ENCODE measurements around the gene AFF3.
"Not testable (repeated sequence)": the region's sequence is repeated elsewhere in the genome, so short reads cannot be mapped to it uniquely, and the experiment has no call there.

Gene AFF3

DNA sequence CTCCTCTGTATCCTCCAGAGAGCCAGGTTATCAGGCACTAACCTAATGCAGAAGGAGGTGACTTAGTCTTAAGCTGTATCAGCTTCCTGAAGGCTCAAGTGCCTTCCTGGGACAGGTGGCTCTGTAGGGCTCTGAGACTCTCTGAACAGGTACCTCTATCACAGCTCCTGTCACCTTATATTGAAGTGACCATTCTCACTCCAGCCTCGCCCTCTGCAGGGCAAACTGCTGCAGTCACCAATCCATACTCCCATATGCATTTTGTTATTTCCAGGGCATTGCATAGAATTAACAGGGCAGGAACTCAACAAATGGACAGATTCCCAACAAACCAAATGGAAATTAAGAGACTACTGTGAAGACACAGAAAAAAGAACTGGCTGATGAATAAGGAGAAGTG is 449.6 kb downstream of the AFF3 start:
- DNase-seq: no peak

DNA sequence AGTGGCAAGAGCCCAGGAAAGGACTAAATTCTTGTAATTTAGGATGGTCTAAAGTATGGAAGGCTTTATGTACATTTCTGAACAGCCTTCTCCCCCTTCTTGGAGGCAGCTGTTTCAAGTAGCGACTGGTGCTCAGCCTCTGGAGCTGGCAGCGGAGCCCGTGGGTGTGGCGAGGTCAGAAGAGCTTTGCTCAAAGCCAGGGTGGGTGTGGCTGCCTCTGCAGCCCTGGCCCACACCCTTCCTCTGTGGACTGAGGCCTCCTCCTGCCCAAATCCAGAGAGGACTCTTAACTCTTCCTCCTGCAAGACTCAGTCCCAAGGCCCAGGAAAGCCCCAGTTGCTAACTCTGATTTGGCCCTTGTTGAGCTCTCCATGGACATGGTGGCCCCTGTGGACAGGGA is 450.5 kb downstream of the AFF3 start:
- no peak for DNase-seq

DNA sequence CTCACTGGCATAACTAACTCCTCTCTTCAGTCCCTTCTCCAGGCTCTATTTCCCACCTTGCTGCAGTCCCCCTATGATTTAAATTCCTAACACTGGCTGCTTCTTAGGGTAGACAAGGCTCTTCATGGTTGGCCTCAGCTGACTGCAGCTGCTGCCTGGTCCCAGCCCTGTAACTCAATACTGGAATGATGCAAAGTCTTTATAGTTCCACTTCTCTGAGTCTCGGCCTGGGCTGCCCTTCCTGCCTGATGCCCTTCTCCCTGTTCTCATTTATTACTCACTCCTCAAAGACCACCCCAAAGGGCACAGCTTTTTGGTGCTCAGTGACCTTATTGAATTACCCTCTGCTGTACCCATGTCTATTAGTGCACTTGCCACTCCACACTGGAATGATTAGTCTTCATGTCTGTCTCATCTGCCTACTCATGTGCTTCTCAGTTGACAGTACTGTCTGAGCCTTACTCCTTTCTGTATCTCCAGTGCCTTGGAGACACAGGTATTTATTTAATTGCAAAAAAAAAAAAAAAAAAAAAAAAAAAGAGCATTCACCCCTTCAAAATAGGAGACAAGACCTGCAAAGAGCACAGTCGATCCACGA is 453.1 kb downstream of the AFF3 start:
- no peak for DNase-seq

DNA sequence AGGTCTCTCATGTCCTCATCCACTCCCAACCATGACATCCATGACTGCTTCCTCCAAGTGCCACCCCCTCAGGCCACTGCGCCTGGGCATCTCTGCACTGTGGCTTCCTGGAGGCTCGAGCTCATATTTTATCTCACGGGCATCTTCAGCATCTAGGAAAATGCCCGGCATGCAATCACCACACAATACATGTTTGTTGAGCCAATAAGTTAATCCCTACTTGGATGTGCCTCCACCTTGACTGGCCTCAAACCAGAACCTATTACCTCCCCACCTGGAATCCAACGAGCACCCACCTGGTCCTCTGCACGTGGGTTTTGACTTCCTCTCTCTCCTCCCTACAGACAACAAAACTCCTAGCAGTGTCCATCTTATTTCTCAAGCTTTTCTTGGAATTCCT is 453.7 kb downstream of the AFF3 start:
- no peak for DNase-seq

DNA sequence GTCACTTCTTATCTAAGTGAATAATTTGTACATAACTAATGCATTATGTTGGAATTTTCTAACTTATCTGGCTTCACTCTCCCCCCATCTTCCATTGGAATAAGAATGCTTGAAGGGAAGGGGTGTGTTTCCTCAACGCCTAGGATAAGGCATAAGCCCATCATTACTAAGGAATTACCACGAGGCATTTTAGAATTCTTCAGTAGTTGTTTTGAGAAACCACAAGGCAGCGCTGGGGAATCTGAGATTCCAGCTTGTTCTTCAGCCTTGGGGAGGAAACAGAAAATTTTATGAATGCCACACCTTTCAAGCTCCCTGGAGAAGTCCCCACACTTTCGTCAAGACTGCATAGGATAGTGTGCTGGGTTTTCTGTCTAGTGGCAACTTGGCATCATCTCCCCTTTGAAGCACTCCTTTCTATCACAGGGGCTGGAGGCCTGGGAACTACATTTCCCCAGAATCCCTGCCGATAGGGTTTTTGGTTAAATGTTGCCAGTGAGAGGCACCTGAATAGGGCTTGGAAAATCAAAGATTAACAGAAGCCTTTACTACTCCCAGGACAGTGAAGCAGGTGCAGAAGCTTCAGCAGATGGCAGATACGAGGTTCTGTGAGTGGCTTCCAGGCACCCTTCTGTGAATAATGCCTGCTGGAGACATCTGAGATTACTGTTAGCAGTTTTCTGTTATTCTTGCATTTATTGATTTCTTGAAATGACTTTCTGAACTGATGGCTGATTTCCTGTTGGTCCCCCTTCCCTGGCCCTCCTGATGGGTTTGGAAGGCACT is 459.9 kb downstream of the AFF3 start:
- no peak for DNase-seq

DNA sequence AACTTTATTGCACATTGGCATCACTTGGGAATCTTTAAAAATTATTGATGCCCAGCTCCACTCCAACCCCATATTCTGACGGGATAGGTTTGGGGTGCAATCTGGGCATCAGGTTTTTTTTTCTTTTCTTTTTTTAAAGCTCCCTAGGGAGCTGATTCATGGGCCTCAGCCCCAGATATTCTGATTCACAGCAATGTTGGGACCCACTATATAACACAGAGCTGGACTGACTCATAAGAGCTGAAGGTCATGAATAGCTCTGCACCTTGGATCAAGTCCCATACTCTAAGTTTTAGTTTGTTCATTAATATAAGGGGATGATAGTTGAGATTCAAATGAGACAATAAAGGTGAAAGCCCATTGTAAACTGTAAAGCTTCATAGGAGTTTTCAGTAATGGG is 461.4 kb downstream of the AFF3 start:
- DNase-seq: no peak

DNA sequence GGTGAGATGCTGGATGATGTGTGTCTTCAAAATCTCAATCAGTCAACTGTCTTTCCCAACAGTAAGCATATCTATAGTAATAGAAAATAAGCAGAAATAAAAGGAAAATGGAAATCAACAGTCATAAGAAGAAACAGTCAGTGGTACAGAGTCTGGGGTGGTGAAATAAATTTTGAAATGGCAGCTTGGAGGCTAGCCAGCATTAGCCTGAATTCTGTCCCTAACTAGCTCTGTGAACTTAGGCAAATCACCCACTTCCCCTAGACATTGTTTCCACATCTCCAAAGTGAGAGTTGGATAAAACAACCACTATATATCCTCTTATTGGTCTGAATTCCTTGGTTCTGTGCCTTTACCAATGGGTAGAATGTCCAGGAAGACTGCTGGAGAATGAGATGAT is 462.9 kb downstream of the AFF3 start:
- DNase-seq: no peak

DNA sequence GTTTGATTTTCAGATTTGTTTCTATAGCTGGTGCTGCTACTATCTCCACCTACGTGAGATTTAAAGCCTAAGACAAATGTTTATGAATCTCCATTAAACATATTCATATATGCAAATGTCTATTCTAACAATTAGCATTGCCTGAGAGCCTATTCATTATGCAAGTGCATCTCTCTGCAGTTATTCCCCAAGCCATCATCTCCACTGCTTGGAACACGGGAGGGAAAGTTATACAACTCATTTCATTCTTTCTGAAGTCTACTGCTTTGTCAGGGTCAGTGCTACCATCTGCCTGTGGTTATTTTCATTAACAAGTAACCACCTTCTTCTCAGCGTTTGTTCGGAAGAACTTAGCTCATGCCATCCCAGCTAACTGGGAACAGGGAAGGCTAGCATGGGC is 463.8 kb downstream of the AFF3 start:
- no peak for DNase-seq

DNA sequence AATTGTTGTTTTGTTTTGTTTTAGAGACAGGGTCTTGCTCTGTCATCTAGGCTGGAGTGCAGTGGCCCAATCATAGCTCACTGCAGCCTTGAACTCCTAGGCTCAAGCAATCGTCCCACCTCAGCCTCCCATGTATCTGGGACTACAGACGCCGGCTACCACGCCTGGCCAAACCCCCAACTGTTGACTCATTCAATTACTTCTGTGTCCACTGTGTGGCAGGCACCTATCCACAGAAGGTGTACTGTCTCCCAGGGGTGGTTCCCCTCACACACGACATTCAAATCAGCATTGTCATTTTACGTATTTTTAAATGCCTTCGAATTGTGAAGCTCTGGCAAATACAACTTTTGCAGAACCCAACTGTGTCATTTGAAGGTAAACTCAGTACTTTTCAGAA is 464.6 kb downstream of the AFF3 start:
- DNase-seq: no peak

DNA sequence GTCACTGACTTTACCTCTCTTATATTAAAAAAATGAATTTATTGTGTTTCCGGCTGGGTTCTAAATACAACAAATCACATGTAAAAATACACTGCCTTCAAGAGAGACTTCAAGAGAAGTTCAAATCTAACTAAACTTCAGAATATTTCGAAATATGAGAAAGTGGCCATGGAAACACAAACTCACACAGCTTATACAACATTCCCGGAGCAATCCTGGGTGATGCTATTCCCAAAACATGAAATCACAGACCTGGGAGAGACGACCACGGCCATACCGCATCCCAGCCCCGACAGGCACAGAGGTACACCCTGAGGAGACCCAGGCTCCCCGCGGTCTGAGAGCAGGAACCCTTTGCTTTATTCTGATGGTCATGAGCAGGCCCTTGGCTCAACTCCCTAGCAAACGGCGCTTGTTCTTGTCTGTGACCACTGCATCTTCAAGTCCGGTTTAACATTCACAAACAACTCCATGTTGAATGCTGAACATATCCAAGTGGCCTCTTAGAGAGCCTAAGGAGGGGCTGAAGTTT is 467.2 kb downstream of the AFF3 start:
- DNase-seq: no peak

DNA sequence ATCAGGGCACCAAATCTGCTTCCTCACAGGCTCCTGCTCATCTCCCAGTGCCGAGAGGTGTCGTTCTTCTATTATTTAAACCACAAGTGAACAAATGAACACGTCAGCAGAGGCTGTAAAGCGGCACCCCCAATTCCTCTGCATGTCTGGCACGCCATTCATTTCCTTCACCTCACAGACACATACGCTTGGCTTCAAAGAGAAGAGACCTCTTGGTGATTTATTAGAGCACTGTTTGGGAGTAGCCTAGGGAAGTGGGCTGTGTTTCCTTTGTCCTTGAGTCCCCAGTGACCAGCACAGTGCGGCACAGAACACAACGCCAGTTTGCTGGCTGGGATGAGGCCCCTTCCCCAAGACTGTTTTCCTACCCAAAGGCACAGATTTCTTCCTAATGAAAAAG is 468.3 kb downstream of the AFF3 start:
- no peak for DNase-seq

DNA sequence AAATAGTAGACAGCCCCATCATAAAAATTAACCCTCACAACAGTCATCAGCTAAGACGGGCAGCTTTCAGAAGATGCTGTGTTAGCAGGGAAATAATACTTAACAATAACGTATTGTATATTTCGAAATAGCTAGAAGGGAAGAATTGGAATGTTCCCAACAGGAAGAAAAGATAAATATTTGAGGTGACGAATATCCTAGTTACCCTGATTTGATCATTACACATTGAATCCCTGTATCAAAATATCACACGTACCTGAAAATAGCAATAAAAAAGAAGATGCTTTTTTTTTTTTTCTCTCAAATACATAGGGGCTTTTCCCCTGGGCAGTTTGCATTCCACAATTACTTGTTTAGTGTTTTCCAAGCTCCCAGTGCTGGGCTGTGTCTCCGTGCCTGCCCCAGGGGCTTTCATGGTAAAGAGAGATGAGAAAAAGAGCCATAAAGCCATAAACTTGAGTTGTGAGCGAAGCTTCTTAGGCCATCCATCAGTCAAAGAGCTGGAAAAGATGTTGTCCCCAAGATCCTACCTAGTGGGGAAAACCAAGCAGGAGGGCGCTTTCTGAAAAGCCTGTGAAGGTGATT is 469.5 kb downstream of the AFF3 start:
- DNase-seq: no peak

DNA sequence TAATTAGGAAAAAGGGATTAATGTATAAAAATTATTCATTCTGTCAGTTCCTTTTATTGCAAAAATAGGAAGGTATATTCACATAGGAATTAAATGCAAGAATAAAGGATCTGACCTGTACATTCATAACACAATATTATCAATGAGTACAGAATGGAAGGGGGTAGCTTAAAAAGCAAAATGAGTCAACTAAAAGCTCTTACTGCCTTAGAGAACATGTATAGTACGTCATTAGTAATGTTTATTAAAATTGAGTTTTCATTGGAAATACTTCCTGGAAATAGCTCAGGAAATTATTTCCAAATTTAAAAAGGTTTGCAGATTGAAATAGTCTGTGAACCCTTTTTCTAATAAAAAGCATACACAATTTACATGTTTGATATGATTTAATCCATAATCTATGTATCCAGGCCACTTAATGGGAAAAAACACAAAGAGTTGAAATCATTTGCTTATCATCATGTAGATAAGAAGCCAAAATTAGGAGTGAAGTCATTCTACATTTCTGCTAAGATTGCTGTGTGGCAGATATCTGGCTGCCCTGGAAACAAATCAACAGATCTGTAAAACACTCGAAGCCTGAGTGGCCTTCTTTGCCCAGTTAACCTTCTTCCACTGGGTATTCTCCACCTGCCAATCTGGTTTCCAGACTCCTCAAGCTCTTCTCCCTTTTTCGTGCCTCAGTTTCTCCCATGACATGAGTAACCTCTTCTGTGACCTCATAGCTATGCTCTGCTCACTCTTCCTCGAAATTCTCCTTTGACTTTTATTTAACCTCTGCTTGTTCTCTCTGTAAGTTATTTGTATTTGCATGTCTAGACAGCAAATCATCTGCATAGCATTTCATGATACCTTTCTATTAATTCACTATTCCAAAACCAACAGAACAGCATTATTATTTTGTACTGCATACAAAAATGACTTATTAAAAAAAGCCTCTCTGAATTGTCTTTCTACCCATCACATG is 471.3 kb downstream of the AFF3 start:
- no peak for DNase-seq

DNA sequence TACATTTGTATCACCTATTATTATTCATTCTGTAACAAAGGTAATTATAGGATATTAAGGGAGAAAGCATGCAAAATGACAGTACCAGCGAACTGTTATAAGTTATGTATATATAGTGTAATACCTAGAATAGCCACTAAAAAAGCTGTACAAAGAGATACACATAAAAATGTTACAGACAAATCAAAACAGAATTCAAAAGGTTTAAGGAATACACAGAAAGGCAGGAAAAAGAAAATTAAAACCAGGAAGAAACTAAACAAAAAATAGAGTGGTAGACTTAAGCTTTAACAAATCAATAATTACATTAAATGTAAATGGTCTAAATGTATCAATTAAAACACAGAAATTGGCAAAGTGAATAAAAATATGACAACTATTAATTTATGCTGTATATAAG is 476.1 kb downstream of the AFF3 start:
- DNase-seq: no peak

DNA sequence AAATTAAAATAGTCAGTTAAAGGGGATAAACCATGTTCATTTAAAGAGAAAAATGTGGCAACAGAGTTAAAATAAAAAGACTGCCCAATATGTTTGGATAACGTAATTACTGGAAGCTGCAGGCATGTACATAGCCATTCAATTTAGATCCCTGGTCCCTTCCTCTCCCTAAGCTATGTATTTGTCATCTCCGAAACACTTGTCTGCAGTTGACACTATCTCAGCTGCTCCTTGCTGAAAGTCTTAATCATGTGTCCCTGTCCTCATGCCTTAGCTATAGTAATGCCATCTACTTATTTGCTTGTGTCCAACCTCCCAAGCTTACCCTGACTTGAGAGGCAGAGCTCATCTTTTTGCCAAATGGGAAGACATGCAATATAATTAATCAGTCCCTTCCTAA is 478.7 kb downstream of the AFF3 start:
- DNase-seq: no peak

DNA sequence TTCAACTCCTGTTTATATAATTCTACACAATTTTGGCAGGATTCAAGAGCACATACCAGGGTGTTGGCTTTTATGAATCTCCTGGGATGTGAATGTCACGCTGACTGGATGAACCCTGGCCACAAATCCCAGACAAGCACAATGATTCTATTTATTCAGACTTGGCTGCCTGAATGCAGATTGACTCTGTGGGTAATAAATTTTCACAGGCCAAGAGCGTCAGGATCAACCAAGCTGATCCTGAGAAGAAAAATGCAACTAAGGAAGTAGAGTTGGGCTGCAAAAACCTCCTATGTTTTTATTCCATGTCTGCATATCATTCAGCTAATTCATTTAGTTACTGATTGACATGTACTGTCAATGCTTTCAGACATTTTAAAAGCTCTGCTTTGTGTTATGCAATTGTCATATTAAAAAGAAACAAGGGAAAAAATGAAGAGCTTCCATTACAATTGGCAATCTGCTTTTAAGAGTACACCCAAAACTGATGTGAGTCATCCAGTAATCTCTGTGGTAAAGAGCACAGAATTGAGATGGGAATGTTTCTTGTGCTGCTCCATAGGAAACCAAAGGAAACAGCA is 479.5 kb downstream of the AFF3 start:
- no peak for DNase-seq

DNA sequence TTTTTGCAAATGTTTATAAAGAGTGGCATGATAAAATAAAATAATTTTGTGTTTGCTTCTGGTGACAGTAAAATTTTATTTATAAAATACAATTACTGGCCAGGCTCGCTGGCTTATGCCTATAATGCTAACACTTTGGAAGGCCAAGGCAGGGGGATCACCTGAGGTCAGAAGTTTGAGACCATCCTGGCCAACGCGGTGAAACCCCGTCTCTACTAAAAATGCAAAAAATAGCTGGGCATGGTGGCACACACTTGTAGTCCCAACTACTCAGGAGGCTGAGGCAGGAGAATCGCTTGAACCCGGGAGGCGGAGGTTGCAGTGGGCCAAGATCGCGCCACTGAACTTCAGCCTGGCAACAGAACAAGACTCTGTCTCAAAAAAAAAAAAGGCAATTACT is 480.6 kb downstream of the AFF3 start:
- DNase-seq: not testable (repeated sequence)

DNA sequence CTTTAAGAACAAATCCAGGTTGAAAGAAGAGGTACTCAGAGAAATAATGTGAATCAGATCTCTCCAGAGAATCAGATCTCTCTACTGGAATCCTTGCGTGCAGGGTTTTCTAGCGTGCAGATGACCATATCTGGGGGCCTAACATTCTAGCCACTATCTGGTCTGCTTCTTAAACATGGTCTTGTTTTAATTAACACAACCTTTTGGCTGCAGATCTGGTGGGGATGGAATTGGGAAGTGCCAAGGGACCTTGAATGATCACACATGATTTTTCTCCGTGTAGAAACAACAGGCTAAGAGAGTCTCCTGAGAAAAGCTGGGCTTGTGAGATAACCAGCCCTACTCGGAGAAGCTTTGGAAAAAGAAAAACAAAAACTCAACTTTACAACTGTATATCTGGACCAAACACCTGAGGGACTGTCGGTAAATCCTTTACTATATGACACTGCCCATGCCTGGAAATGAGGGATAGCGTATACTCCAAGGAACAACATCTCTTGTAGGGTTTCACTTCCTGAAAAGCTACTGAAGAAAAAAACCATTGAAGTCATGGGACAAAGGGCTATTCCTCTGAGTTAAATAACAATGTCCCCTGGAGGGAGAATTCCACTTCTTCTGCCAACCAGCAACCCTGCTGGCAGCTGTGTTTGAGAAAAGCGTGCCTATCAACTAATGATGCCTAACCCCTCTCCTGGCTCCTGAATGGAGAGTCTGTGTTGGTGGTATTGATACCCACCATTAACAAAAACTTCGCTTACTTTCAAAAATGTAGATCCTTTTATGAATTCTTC is 481.6 kb downstream of the AFF3 start:
- DNase-seq: no peak

DNA sequence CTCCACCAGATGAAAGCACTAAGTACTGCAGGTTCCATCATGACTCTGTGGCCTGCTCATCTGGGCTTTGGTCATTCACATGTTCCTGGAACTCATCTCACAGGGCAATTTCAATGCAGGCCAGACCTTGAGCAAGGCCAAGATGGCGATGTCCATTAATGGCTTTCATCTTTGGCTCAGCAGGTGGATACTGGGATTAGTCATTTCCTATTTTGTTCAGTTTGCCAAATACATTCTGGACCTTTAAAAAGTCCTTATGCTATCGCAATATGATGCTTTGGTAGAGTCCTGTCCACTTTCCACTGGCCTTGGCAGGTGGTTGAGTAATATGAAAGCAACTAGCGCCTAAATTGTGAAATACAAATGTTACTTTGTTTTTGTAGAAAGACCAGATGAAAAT is 482.5 kb downstream of the AFF3 start:
- DNase-seq: no peak

DNA sequence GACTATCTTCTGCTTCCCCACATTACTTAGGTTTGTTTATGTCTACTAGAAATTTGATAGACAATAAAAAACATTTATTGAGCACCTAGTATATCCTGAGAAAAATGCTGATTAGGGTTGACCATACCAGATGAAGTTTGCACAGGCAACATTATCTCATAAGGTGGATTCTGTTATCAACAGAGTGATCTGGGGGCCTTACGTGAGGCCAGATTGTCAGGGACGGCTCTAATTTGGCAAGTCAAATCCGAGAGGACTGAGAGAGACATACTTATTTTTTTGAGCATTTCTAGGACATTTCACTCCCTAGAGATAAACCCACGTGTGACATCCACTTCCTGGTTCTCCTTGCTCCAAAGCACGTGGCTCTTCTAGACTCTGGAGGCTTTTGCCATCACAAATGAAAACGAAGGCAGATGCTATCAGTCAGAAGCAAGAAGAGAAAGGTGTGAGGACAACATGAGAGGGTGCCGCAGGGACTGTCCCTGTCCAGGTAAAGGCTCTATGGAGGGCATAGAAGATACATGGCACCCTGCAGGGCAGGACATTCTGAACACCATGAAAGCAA is 484.6 kb downstream of the AFF3 start:
- no peak for DNase-seq

DNA sequence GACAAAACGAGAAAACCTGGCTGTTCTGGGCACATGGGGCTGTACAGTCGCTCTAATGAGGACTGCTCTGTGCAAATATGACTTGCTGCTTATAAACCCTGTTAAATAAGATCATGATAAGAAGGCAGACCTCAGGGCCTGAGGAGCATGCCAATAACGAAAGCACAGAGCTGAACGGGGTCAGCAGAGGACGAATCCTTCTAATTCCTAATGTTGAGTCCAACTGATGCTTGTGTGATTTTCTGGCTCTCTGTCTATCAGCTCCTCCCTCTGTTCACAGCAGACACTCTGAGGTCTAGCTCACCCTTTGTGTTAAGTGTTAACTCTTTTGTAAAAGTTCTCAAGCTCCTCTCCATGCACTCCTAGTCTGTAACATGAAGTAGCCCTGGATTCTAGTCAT is 485.4 kb downstream of the AFF3 start:
- no peak for DNase-seq

DNA sequence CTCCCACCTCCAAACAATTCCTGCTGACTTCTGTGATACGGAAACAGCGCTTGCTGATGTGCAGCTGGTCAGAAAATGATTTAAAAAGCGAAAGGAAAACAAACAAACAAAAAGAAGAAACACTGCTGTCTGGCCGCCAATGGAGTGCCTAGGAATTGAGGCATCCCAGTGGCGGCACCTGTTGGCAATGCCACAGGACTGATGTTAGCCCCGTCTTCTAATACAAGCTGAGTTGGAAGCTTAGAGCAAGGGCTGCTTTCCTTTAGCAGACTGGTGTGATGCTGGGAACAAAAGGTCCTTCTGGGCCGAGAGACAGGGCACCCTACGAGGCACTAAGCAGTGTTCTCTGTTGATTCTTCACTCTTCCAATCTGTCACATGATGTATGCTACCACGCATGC is 489.0 kb downstream of the AFF3 start:
- no peak for DNase-seq
